Thymus (tissue), 11 donors: ENCODE data around the gene MLLT10. TPM values are rescaled to one million over a fixed set of nuclear protein-coding genes. Genes with fewer than 3 reads are reported as not detected.
A peak's percentile ranks its signal among the peaks of the same experiment; 100 is the strongest.

Source experiments
- DNase-seq, 9 donors: peaks; one replicate each; pipeline ENCODE4 v3.0.0-alpha.2; 2013; ENCODE audit warnings: low spot score in 9 of 9, low read depth in 6 of 9, missing footprints in 1 of 9
- H3K27ac ChIP-seq, 2 donors: one replicate each; pipeline ENCODE4 v1.5.1; 2013; ENCODE audit warnings: control low read depth in 1 of 2, low read depth in 1 of 2, low read length in 1 of 2, mild to moderate bottlenecking in 1 of 2, moderate library complexity in 1 of 2
- H3K27me3 ChIP-seq, 2 donors: one replicate each; pipeline ENCODE4 v1.5.1; 2013; ENCODE audit warnings: low read length in 1 of 2; ENCODE audit not compliant: control insufficient read depth in 2 of 2, insufficient read depth in 1 of 2
- H3K36me3 ChIP-seq, 2 donors: one replicate each; pipeline ENCODE4 v1.5.1; 2013; ENCODE audit warnings: low read length in 1 of 2, mild to moderate bottlenecking in 1 of 2, moderate library complexity in 1 of 2; ENCODE audit not compliant: control insufficient read depth in 2 of 2, insufficient read depth in 2 of 2
- H3K4me1 ChIP-seq, 2 donors: one replicate each; pipeline ENCODE4 v1.5.1; 2013; ENCODE audit warnings: low read length in 2 of 2; ENCODE audit not compliant: control insufficient read depth in 2 of 2, insufficient read depth in 2 of 2
- H3K4me3 ChIP-seq, 2 donors: one replicate each; pipeline ENCODE4 v1.5.1; 2013; ENCODE audit warnings: low read length in 2 of 2, control low read depth in 1 of 2, mild to moderate bottlenecking in 1 of 2
- H3K9me3 ChIP-seq, 2 donors: one replicate each; pipeline ENCODE4 v1.5.1; 2013; ENCODE audit warnings: low read length in 1 of 2, mild to moderate bottlenecking in 1 of 2; ENCODE audit not compliant: control insufficient read depth in 2 of 2, insufficient read depth in 1 of 2
- WGBS: extraction: QIAGEN DNeasy Blood & Tissue Kit; methylation state at CpG from one replicate; pipeline ENCODE4 v1.1.7; 2013; 5-methylcytosine and 5-hydroxymethylcytosine counted together
- polyA plus RNA-seq: library from polyadenylated mRNA; stranded (reverse); fragments of 200-250 nt; gene quantifications from one replicate; pipeline ENCODE4 v1.2.3, GENCODE V29; 2013
- total RNA-seq: library from RNA; stranded (reverse); fragments of 120-200 nt; gene quantifications from one replicate; pipeline ENCODE4 v1.2.4, GENCODE V29; 2013
- donor health status: healthy.

The MLLT10 gene
- total and polyA plus RNA-seq, 2 donors, result 23.0 to 27.9 TPM

DNA sequence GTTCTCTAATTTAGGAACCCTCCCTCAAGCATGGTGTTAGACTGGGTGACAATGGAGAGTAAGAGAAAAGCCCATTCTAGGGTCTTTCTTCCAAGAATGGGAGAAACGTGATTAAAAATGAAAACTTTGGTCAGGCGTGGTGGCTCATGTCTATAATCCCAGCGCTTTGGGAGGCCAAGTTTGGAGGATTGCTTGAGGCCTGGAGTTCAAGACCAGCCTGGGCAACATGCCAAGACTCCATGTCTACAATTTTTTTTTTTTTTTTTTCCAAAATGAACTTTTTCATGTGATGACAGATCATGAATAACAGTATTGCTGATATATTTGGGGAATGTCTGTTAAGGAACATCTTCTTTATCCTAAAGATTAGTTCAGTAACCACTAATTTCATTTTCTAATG is 194.6 kb downstream of the MLLT10 start:
- H3K4me3 ChIP-seq, result no peak overlapping the region
- no peak for DNase-seq
- WGBS, result over 99% methylated on average over 3 of the region's 3 CpGs
- H3K4me1 ChIP-seq, result peaks cover 0 to 7% of the 10 kb centered on the region in 2 donors
- H3K9me3 ChIP-seq, result no peaks in the 10 kb centered on the region
- H3K36me3 ChIP-seq, result peaks cover 7 to 21% of the 10 kb centered on the region in 2 donors
- H3K27me3 ChIP-seq, result no peaks in the 10 kb centered on the region
- no peak overlapping the region for H3K27ac ChIP-seq

DNA sequence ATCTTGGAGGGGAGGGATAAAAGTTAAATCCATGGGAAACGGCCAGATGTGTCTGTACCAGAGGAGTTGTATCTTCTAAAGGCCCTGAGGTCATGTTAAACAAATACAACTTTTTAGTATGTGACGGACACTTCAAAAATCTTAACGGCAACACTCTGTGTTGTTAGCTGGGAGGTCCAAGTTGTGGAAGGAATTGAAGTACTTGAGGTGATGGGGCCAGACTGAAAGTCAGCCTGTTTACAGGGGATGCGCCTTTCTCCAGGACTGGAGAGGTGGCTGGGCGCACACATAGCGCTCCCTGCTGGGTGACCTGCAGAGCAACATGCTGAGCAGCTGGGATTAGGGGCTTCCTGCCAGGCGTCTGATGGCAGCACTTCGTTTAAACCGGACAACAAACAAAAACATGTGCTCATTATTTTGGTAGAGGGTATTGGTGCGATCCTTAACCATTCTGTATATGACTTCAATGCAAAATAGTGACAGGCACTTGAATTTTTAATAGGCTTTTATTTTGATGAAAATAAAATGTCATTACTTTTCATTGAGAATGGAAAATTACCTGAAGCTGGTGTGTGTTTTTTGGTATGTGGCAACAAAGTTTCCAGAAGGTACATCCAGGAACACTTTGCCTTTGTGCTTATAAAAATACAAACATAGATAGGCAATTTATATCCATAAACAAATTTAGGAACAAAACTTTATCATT is 198.2 kb downstream of the MLLT10 start:
- H3K9me3 ChIP-seq, result no peaks in the 10 kb centered on the region
- peaks cover 19 to 27% of the 10 kb centered on the region in 2 donors for H3K36me3 ChIP-seq
- no peak overlapping the region for H3K4me3 ChIP-seq
- peaks cover 3 to 13% of the 10 kb centered on the region in 2 donors for H3K4me1 ChIP-seq
- H3K27me3 ChIP-seq, result no peaks in the 10 kb centered on the region
- WGBS, result 54% methylated on average over 10 of the region's 10 CpGs
- no peak overlapping the region for H3K27ac ChIP-seq
- peak in 8 of 9 donors; percentile 37 to 81 (median 56) for DNase-seq

DNA sequence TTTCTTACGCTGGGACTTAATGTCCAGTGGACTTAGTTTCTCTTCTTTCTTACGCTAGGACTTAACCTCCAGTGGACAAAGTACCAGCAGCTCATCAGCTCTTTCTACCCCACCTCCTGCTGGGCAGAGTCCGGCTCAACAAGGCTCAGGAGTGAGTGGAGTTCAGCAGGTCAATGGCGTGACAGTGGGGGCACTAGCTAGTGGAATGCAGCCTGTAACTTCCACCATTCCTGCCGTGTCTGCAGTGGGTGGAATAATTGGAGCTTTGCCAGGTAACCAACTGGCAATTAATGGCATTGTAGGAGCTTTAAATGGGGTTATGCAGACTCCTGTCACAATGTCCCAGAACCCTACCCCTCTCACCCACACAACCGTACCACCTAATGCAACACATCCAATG is 199.7 kb downstream of the MLLT10 start:
- peaks cover 22 to 29% of the 10 kb centered on the region in 2 donors for H3K36me3 ChIP-seq
- no peak for DNase-seq

DNA sequence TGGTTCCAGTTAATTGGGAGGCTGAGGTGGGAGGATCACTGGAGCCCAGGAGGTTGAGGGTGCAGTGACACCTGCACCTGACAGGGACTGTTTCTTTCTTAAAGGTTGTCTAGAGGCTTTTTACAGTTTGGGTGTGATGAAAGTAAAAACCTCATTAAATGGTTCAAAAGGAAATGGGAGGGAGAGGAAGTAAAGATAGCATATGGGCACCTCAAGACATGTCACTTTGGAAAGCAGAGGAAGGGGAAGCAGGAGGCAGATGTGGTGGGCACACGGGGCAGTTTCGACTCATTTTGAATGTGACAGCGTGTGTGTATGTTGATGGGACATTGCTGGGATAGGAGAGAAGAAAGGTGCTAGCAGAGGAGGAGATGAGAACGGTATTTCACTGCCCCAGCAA is 203.1 kb downstream of the MLLT10 start:
- no peaks in the 10 kb centered on the region for H3K27me3 ChIP-seq
- peak in 2 of 9 donors; percentile 15 to 54 for DNase-seq
- H3K27ac ChIP-seq, result no peak overlapping the region
- 23% methylated on average over 4 of the region's 4 CpGs for WGBS
- no peak overlapping the region for H3K4me3 ChIP-seq
- peaks cover 4 to 13% of the 10 kb centered on the region in 2 donors for H3K4me1 ChIP-seq
- H3K36me3 ChIP-seq, result peaks cover 29 to 48% of the 10 kb centered on the region in 2 donors
- H3K9me3 ChIP-seq, result no peaks in the 10 kb centered on the region

More for the DNA sequence above, 199.7 kb downstream of the MLLT10 start:
- Histone ChIP-seq H3K27ac (no peak overlapping the region), H3K4me3 (no peak overlapping the region), H3K27me3 (no peaks in the 10 kb centered on the region), H3K9me3 (no peaks in the 10 kb centered on the region), H3K4me1 (peaks cover 4 to 13% of the 10 kb centered on the region in 2 donors)
- WGBS, result 97% methylated on average over 6 of the region's 6 CpGs

DNA sequence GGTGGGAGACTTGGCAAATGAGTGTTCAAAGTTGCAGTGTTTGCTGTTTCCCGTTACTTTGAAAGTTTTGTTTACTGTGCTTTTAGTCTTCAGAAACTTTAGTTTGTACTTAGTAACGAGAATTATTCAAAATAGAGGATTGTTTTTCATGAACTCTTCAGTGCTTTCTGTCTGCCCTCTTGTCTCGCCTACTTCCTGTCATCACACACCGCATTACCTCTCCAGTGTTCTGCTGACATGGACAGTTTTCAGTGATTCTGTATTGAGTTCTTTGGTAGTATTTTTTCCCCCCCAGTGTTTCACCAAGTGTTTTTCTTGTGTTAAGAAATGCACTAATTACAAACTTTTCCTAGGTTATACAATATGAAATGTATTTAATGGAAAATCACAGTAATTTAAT is 207.0 kb downstream of the MLLT10 start:
- Histone ChIP-seq H3K4me1 (peaks cover 4 to 16% of the 10 kb centered on the region in 2 donors), H3K9me3 (no peaks in the 10 kb centered on the region), H3K27me3 (no peaks in the 10 kb centered on the region), H3K27ac (peak overlapping the region; percentile 46 to 71), H3K4me3 (no peak overlapping the region), H3K36me3 (peaks cover 34 to 58% of the 10 kb centered on the region in 2 donors)
- WGBS, result 80% methylated on average over 4 of the region's 4 CpGs
- DNase-seq, result peak in 3 of 9 donors; percentile 32 to 72 (median 36)

- WGBS, result 98% methylated on average over 5 of the region's 5 CpGs
- Histone ChIP-seq H3K4me1 (peaks cover 0 to 8% of the 10 kb centered on the region in 2 donors), H3K4me3 (no peak overlapping the region), H3K27ac (no peak overlapping the region), H3K27me3 (no peaks in the 10 kb centered on the region), H3K36me3 (peaks cover 25 to 55% of the 10 kb centered on the region in 2 donors), H3K9me3 (no peaks in the 10 kb centered on the region)
- no peak for DNase-seq
These were observed 208.8 kb downstream of the MLLT10 start for GRCh38 chr10:21742740-21743412.

- H3K4me3 ChIP-seq, result no peak overlapping the region
- peaks cover 21 to 47% of the 10 kb centered on the region in 2 donors for H3K36me3 ChIP-seq
- WGBS, result 92% methylated on average over 11 of the region's 11 CpGs
- H3K9me3 ChIP-seq, result no peaks in the 10 kb centered on the region
- peaks cover 0 to 8% of the 10 kb centered on the region in 2 donors for H3K4me1 ChIP-seq
- no peaks in the 10 kb centered on the region for H3K27me3 ChIP-seq
- no peak for DNase-seq
- no peak overlapping the region for H3K27ac ChIP-seq
These were observed 210.2 kb downstream of the MLLT10 start for GRCh38 chr10:21744223-21744622.

DNA sequence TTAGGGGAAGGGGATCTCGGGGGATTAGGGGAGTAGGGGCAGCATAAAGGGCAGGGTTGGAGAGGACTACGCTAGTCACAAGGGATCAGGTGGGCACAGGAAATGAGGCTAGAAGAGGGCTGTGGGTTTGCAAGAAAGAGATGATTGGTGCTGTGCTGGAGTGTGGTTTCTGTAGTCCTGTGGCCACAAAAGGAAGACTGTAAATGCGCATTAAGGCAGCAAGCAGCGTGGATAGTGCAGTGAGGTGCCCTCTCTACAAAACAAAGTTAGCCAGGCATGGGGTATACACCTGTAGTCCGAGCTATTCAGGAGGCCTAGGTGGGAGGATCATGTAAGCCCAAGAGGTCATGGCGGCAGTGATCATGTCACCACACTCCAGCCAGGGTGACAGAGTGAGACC is 212.1 kb downstream of the MLLT10 start:
- Histone ChIP-seq H3K9me3 (no peaks in the 10 kb centered on the region), H3K4me1 (peaks cover 0 to 8% of the 10 kb centered on the region in 2 donors), H3K27me3 (no peaks in the 10 kb centered on the region), H3K36me3 (peaks cover 15 to 35% of the 10 kb centered on the region in 2 donors), H3K4me3 (no peak overlapping the region), H3K27ac (no peak overlapping the region)
- peak in 3 of 9 donors; percentile 23 to 56 (median 23) for DNase-seq
- 36% methylated on average over 6 of the region's 6 CpGs for whole genome bisulfite sequencing

DNA sequence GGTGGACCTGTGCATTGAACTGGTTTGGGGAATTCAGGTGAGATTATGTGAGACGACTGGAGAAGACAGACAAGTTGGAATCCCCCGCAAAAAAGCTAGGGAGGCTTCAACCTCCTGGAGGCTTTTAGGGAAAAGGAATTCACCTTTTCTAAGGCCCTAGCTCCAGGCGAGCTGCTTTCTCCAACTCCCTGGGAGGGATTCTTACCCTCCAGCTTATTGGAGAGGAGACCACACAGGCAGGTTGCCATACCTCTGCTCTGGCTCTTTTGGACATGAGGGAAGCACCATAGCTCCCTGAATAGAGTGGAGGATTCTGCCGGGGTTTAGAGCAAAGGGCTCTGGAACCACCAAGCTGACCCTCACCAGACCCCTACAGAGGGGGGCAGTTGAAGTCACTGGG is 213.8 kb downstream of the MLLT10 start:
- no peak for DNase-seq
- WGBS, result 96% methylated on average over 4 of the region's 4 CpGs
- H3K27me3 ChIP-seq, result no peaks in the 10 kb centered on the region

More for the DNA sequence above, 213.8 kb downstream of the MLLT10 start:
- H3K27ac ChIP-seq, result no peak overlapping the region
- H3K9me3 ChIP-seq, result no peaks in the 10 kb centered on the region
- no peak overlapping the region for H3K4me3 ChIP-seq
- H3K4me1 ChIP-seq, result peaks cover 0 to 8% of the 10 kb centered on the region in 2 donors
- H3K36me3 ChIP-seq, result peaks cover 15 to 20% of the 10 kb centered on the region in 2 donors
